Upper lobe of left lung (tissue), 6 donors: Measurements from ENCODE around the gene MAMLD1. TPM values are rescaled to one million over a fixed set of nuclear protein-coding genes. Genes with fewer than 3 reads are reported as not detected.

Source experiments
- ATAC-seq, 2 donors: fragments of 200-7000 bp; cut with Tn5 transposase; one replicate each; pipeline ENCODE4 v1.9.1; 2022; ENCODE audit warnings: mild to moderate bottlenecking in 2 of 2, moderate library complexity in 2 of 2; ENCODE audit not compliant: low FRiP score in 2 of 2
- DNase-seq, 2 donors: peaks; one replicate each; pipeline ENCODE4 v3.0.0-alpha.2; 2019 to 2020
- H3K27ac ChIP-seq, 4 donors: fragments of 200-600 bp; sonication (generic); one replicate each; pipeline ENCODE4 v1.5.1; 2016 to 2019
- H3K27me3 ChIP-seq, 4 donors: fragments of 200-600 bp; sonication (generic); one replicate each; pipeline ENCODE4 v1.5.1; 2017 to 2019
- H3K36me3 ChIP-seq, 4 donors: fragments of 200-600 bp; sonication (generic); one replicate each; pipeline ENCODE4 v1.5.1; 2016 to 2019
- H3K4me1 ChIP-seq, 4 donors: fragments of 200-600 bp; sonication (generic); one replicate each; pipeline ENCODE4 v1.5.1; 2018 to 2019
- H3K4me3 ChIP-seq, 4 donors: fragments of 200-600 bp; sonication (generic); one replicate each; pipeline ENCODE4 v1.5.1; 2017 to 2019; ENCODE audit warnings: mild to moderate bottlenecking in 2 of 4, moderate library complexity in 1 of 4
- H3K9me3 ChIP-seq, 4 donors: fragments of 200-600 bp; sonication (generic); one replicate each; pipeline ENCODE4 v1.5.1; 2018 to 2019
- EP300 ChIP-seq, 4 donors: sonication (generic); formaldehyde crosslinking; IDR thresholded peaks; one replicate each; pipeline ENCODE4 v1.5.1; 2017; ENCODE audit warnings: antibody characterized with exemption in 4 of 4, control low read depth in 2 of 4
- POLR2A ChIP-seq, 4 donors: fragments of 450-650 bp; IDR thresholded peaks; one replicate each; pipeline ENCODE4 v1.5.1; 2016 to 2017; ENCODE audit warnings: antibody characterized with exemption in 4 of 4, mild to moderate bottlenecking in 2 of 4
- POLR2AphosphoS5 ChIP-seq, 2 donors: sonication (generic); formaldehyde crosslinking; IDR thresholded peaks; one replicate each; pipeline ENCODE4 v1.5.1; 2017; ENCODE audit warnings: antibody characterized with exemption in 2 of 2
- WGBS, 2 donors: methylation state at CpG; one replicate each; pipeline ENCODE4 v1.1.5; 2017 to 2018; 5-methylcytosine and 5-hydroxymethylcytosine counted together
- total RNA-seq, 6 donors: library from RNA; depleted of rRNA in 4 of 6; stranded (reverse); fragments of >200 nt in 4 of 6; gene quantifications; one replicate each; pipeline versions ENCODE4 v1.1.0 to v1.2.1, GENCODE V29; 2016 to 2021
- TF ChIP-seq, protein P1 (sequence below), 6 experiments: fragments of 450-650 bp in 4 of 6; fragments of 200-600 bp in 2 of 6; sonication (generic) in 2 of 6; IDR thresholded peaks; one replicate each; pipeline ENCODE4 v1.5.1; 2016 to 2019; ENCODE audit warnings: antibody characterized with exemption in 6 of 6
- donor health status: DM: no; HTN: no; CAD: no; lungs with moderate emphysema.
- donor health status: DM: no; HTN: yes; CAD: no; lungs with severe emphysema.

MAMLD1 gene
- total RNA-seq, 6 donors from 2014 or later: 1.1 to 7.8 (median 3.7) TPM

DNA sequence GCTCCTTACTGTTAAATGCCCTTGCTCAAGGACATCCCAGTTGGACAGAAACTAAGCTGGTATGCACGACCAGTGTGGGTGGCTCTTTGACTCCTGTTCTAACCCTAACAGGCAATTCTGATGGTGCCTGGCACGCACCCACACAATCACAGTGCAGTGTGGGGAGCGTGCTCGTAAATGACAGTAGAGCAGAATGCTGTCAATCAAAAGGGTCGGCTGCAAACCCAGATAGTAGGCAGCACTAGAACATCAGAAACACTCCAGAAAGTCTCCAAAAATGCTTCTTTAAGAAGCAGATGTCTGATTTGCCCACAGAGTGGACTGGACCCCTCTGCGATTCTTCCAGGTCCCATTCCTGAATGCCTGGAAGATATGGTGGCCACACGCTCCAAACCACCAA lies 167.7 kb downstream of the MAMLD1 start:
- DNase-seq (no peak), ATAC-seq (no peak)
- no peaks in the 10 kb centered on the region for H3K4me1 ChIP-seq
- no peaks in the 10 kb centered on the region for H3K36me3 ChIP-seq
- H3K27me3 ChIP-seq: no peaks in the 10 kb centered on the region
- no peaks in the 10 kb centered on the region for H3K9me3 ChIP-seq
- no peak overlapping the region for H3K27ac ChIP-seq
- TF ChIP-seq POLR2A (IDR thresholded peaks at IDR 0.05) (no peak), POLR2AphosphoS5 (IDR thresholded peaks at IDR 0.05) (no peak), EP300 (IDR thresholded peaks at IDR 0.05) (no peak)
- TF ChIP-seq, protein P1, sequence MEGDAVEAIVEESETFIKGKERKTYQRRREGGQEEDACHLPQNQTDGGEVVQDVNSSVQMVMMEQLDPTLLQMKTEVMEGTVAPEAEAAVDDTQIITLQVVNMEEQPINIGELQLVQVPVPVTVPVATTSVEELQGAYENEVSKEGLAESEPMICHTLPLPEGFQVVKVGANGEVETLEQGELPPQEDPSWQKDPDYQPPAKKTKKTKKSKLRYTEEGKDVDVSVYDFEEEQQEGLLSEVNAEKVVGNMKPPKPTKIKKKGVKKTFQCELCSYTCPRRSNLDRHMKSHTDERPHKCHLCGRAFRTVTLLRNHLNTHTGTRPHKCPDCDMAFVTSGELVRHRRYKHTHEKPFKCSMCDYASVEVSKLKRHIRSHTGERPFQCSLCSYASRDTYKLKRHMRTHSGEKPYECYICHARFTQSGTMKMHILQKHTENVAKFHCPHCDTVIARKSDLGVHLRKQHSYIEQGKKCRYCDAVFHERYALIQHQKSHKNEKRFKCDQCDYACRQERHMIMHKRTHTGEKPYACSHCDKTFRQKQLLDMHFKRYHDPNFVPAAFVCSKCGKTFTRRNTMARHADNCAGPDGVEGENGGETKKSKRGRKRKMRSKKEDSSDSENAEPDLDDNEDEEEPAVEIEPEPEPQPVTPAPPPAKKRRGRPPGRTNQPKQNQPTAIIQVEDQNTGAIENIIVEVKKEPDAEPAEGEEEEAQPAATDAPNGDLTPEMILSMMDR (IDR thresholded peaks at IDR 0.05): no peak
- WGBS, 2 donors: 83 to 100% methylated on average over 1 to 7 of the region's 7 CpGs
- H3K4me3 ChIP-seq: no peak overlapping the region

DNA sequence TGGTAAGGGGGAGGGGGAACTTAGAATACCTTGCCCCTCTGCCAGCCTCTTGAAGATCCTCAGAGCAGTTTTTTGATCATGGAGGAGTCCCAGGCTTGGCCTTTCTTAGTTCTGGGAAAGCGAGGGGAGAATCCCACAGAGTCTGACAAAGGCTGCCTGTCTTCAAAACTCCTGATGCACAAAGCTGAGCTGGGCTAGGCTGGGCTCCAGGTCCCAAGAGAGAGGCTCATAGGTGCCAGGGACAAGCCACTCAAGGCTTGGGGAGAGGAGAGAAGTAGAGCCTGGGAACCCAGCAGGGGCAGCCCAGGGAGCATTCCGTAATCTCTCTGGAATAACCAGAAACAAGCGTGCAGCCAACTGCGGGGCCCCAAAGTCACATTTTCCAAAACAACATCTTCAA lies 168.3 kb downstream of the MAMLD1 start:
- TF ChIP-seq EP300 (IDR thresholded peaks at IDR 0.05): no peak
- TF ChIP-seq POLR2A (IDR thresholded peaks at IDR 0.05): no peak
- TF ChIP-seq, protein P1 (IDR thresholded peaks at IDR 0.05): no peak
- no peak for TF ChIP-seq POLR2AphosphoS5 (IDR thresholded peaks at IDR 0.05)
- no peaks in the 10 kb centered on the region for H3K4me1 ChIP-seq
- no peak overlapping the region for H3K27ac ChIP-seq
- no peak overlapping the region for H3K4me3 ChIP-seq
- ATAC-seq (no peak), DNase-seq (no peak)
- 71 to 83% methylated on average over 4 of the region's 4 CpGs for WGBS, 2 donors
- no peaks in the 10 kb centered on the region for H3K27me3 ChIP-seq
- no peaks in the 10 kb centered on the region for H3K36me3 ChIP-seq
- H3K9me3 ChIP-seq: peaks cover 0 to 4% (median 0%) of the 10 kb centered on the region in 4 donors

DNA sequence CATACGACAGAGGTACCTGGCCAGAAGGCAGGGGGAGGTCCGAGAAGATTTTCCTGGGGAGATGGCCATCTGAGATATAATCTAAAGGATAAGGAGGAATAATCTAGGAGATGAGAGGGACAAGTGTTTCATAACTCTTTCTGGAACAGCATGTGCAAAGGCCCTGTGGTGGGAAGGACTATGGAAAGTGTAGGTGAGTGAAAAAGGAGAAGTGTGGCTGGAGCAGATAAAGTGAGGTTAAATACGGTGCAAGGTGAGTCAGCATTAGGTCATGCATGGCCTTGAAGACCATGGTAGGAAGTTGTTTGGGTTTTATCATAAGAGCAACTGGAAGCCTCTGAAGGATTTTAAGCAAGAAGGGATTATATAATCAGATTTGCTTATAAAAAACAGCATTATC lies 170.7 kb downstream of the MAMLD1 start:
- ATAC-seq (no peak), DNase-seq (no peak)
- no peak overlapping the region for H3K4me3 ChIP-seq
- H3K27ac ChIP-seq: no peak overlapping the region
- TF ChIP-seq, protein P1 (IDR thresholded peaks at IDR 0.05): no peak
- TF ChIP-seq EP300 (IDR thresholded peaks at IDR 0.05) (no peak), POLR2A (IDR thresholded peaks at IDR 0.05) (no peak), POLR2AphosphoS5 (IDR thresholded peaks at IDR 0.05) (no peak)
- H3K9me3 ChIP-seq: peaks cover 0 to 9% (median 0%) of the 10 kb centered on the region in 4 donors
- 76 to 87% methylated on average over 3 of the region's 3 CpGs for WGBS, 2 donors
- no peaks in the 10 kb centered on the region for H3K27me3 ChIP-seq
- H3K36me3 ChIP-seq: no peaks in the 10 kb centered on the region
- no peaks in the 10 kb centered on the region for H3K4me1 ChIP-seq

DNA sequence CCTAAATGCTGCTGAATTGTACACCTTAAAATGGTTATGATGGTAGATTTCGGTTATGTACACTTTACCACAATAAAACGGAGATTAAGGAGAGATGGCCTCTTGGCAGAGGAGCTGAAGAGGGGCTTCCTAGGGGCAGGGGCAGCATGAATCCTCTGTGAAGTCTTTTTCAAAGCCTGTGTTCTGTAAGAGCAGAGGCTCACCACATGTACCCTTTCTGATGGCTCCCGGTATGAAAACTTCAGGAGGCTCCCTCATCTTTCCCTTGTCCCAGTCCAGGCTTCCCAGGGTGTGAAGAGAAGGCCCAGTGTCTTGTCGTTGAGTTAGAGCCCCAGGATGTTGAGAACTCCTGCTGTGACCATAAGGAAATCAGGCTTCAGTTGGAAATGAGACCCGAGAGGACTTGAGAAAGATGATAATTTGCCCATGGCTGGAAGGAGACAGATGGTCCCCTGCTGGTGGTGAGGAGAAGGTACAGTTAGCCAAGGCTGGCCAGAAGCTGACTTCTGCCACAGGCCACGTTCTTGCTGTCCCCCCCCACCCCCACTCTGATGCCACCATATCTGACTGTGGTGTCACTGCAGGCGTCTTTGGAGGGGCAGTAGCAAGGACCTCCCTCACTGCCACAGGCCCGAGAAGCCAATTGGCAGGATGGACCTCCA lies 173.5 kb downstream of the MAMLD1 start:
- no peaks in the 10 kb centered on the region for H3K4me1 ChIP-seq
- no peaks in the 10 kb centered on the region for H3K27me3 ChIP-seq
- no peak overlapping the region for H3K4me3 ChIP-seq
- DNase-seq (no peak), ATAC-seq (no peak)
- H3K9me3 ChIP-seq: peaks cover 0 to 9% (median 0%) of the 10 kb centered on the region in 4 donors
- no peaks in the 10 kb centered on the region for H3K36me3 ChIP-seq
- 68 to 100% methylated on average over 2 to 8 of the region's 8 CpGs for WGBS, 2 donors
- H3K27ac ChIP-seq: no peak overlapping the region
- TF ChIP-seq, protein P1 (IDR thresholded peaks at IDR 0.05): no peak
- no peak for TF ChIP-seq POLR2A (IDR thresholded peaks at IDR 0.05)
- no peak for TF ChIP-seq POLR2AphosphoS5 (IDR thresholded peaks at IDR 0.05)

DNA sequence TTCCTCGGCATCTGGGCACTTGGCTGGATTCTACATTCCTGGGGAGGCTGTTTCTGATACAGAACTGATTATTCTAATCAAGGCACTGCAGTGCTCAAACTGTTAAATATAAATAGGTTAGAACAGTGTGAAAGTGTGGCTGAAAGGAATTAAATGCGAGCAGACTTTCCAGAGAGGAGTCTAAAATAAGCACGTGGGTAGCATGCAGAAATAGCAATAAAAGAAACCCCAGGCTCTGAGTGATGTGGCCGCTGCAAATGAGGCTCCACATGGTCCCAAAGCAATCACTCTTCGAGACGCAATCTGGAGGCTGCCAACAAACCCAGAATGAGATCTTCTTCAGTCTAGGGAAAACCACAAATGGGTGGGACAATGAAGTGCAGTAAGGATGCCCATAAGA lies 174.7 kb downstream of the MAMLD1 start:
- Histone ChIP-seq H3K27ac (no peak overlapping the region), H3K4me3 (no peak overlapping the region), H3K36me3 (no peaks in the 10 kb centered on the region), H3K27me3 (no peaks in the 10 kb centered on the region), H3K9me3 (peaks cover 0 to 9% (median 0%) of the 10 kb centered on the region in 4 donors), H3K4me1 (no peaks in the 10 kb centered on the region)
- ATAC-seq: no peak
- TF ChIP-seq EP300 (IDR thresholded peaks at IDR 0.05): no peak
- no peak for TF ChIP-seq POLR2AphosphoS5 (IDR thresholded peaks at IDR 0.05)
- no peak for TF ChIP-seq POLR2A (IDR thresholded peaks at IDR 0.05)
- TF ChIP-seq, protein P1 (IDR thresholded peaks at IDR 0.05): no peak
- WGBS, 2 donors: 69 to 75% methylated on average over 6 of the region's 6 CpGs
- DNase-seq: no peak
